T-helper 2 cell treated with Interferon-gamma antibody and Interleukin-4, amounts not matched to agents 100 ng/mL and 5 ng/mL, for 36 hours (primary cell): Measurements from ENCODE around the gene GGTLC2. TPM values are rescaled to one million over a fixed set of nuclear protein-coding genes. Genes with fewer than 3 reads are reported as not detected.
"Not testable (repeated sequence)": the region's sequence is repeated elsewhere in the genome, so short reads cannot be mapped to it uniquely, and the experiment has no call there.

Experiments
- intact Hi-C: fragments of 100-400 bp; cut with micrococcal nuclease; formaldehyde crosslinking; loops from one replicate; pipeline ENCODE4 v1.15.1; 2023
- total RNA-seq: library from RNA; stranded (reverse); gene quantifications from 2 replicates; pipeline ENCODE4 v1.2.3, GENCODE V29; 2022

The GGTLC2 gene
- total RNA-seq = not detected in 2 replicates

DNA sequence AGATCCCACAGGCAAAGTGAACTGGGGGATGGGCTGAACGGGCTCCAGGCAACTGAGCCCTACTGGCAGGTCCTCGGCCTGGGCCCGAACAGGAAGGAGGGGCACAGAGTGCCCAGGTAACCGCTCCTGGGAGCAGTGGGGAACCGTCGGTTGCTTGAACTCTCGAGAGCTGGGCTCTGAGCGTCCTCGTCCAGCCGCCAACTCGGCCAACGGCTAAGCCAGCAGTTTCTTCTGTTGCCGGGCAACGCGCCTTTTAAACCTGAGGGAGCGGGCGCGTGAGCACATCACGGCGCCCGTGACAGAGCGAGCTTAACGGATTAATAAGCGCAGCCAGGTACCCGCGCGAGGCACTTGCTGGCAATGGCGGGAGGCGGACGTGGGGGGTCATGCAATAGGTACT lies at the start of gene GGTLC2:
GGTLC2 (plus strand) TSS at position 301 of the 400 bp plus-strand sequence. CDS start 1,732 bp downstream, outside the sequence.
- intact Hi-C loops = not testable (repeated sequence)

DNA sequence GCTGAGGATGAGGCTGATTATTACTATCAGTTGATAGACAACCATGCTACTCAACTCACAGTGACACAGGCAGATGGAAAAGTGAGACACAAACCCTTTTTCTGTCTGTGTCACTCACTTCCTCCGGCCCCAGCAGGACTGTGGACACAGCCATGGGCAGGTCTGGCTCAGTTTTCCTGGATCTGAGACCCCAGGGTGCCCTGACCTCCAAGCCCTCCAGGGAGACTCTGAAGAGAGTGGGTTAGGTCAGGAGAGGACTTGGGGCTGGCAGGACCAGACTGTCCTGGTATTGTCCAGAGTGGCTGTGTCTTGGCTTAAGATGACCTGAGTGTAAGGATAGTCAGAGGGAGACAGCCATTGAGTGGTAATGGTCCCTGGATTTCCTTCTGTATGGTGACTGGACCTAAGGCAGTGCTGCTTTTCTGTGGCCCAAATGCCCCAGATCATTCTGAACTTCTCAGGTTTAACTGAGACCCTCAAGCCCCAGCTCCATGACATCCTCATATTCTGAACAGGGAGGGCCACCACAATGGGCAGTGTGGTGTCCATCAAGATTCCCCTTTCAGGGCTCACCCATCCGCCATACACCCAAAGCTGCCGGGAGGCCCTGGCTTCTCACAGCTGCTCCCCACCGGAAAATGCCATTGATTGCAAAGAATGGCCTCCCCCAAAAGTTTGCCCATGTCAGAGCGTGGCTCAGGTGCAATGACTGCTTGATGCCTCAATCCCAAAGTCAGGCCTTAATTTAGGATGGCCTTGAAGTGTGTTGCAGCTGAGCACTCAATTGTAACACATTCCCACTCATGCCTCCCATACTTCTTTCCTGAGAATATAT lies 49.2 kb upstream of the GGTLC2 start:
- intact Hi-C loops = loop anchor here (2.0 kb wide), 1 partner anchor 92 kb away; no protein-coding TSS in a partner anchor

DNA sequence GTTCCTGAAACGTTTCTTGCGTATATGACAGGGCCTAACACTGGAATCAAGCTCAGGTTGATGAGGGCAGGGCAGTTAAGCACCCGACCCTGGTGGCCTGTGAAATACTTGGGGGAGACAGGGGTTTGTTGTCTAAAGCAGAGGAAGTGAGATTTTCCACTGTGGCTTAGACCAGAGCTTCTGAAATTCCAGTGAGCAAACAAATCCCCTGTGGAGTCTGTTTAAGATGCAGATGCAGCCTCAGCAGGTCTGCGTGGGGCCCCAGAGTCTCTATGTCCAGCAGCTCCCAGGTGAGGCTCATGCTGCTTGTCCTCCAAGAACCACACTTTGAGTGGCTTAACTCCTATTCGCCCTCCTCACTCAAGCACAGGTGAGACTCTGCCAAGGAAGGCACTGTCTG lies 46.3 kb upstream of the GGTLC2 start:
- intact Hi-C loops = no loop called here

DNA sequence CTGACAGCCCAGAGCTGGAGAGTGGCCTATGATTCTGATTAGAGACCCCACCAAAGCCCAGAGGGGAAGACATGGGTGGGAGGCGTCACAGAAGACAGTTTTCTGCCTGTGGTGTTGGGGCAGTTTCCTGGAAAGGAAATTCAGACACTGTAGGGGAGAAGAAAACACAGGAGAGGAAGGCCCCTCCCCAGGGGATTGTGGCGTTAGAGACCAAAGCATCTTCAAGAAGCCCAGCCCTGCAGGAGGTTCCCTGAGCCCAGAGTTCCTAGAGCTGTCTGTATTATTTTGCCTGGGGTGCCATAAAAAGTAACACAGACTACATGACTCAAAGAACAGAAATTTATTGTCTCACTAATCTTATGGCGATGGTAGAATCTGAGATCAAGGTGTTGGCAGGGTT lies 45.2 kb upstream of the GGTLC2 start:
- intact Hi-C loops = no loop called here

DNA sequence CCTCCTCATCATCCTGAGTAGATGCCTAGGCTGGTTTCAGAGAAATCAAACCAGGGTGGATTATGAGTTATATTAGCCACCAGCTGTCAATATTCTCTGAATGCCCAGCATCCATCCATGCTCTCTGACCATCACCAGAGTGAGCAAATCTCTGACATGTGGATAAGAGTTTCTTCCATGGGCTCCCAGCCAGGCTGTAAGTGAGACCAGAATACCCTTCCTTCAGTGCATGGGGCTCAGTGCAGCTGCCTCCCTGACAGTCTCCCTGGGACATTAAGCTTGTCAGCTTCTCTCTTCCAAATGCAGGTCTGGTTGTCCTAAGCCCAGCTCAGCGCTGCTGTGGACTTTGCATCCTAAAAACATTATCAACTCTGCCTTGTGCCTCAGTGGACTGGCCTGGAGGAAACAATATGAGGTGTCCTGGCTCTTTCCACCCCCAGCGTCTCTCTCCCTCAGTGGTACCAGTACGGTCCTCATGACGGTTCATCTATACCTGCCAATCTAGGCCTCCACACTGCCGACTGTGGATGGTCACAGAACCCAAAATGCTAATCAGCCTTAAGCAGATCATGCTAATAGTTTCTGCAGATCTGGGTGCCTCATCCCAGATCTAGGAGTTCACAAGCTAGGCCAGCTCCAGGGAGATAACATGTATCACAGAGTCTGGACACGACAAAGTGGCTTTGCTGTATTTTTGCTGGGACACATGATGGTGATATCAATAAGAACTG lies 43.7 kb upstream of the GGTLC2 start:
- intact Hi-C loops = no loop called here

DNA sequence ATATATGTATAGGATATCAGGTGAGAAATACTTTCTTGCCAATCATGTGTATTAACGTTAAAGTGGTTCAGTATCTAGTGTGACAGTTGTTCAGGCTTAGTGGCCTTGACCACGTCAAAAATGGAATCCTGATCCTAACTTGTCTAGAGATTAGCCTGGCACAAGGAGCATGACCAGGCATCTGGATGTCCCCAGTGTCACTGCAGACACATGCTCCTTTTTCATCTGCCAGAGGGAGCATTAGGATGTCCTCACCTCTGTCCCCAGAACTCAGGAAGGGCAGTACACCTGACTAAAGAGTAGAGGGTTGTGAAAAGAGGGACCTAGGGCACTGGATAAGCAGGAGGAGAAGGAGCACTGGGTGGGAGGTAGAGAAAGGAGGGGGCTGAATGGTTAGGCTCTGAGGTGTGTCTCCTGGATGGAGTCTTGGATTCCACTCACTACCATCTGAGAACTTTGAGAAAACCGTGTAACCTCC lies 40.9 kb upstream of the GGTLC2 start:
- intact Hi-C loops = no loop called here

DNA sequence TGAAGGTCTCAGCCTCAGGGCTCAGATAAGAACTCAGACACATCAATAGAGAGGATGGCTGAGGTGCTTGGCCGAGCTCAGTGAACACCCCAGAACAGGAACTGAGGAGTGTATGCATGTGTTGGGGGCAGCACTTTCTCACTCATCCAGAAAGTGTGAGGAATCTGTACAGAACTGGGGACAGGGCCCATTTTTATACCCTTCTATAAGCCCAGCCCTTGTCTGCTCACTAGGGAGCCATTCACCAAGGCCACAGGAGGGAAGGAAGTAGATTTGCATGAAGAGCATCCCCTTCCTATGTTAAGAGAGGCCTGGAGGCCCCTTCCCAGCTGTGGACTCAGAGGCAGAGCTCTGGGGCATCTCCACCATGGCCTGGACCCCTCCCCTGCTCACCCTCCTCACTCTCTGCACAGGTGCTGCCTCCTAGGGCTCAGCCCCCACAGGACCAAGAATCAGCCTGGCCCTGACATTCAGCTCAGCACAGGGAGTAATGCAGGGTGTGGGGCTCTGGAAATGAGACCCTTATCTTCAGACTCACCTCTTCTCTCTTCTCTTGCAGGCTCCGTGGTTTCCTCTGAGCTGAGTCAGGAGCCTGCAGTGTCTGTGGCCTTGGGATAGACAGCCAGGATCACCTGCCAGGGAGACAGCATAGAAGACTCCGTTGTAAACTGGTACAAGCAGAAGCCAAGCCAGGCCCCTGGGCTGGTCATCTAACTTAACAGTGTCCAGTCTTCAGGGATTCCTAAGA lies 39.9 kb upstream of the GGTLC2 start:
- intact Hi-C loops = no loop called here

DNA sequence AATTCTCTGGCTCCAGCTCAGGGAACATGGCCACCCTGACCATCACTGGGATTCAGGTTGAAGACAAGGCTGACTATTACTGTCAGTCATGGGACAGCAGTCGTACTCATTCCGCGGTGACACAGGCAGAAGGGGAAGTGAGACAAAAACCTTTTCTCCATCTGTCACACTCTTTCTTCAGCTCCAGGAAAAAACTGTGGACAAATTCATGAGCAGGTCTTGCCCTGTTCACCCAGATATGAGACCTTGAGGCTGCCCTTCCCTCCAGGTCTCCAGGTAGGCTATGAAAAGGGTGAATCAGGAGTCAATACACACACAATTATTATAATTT lies 39.4 kb upstream of the GGTLC2 start:
- intact Hi-C loops = no loop called here

DNA sequence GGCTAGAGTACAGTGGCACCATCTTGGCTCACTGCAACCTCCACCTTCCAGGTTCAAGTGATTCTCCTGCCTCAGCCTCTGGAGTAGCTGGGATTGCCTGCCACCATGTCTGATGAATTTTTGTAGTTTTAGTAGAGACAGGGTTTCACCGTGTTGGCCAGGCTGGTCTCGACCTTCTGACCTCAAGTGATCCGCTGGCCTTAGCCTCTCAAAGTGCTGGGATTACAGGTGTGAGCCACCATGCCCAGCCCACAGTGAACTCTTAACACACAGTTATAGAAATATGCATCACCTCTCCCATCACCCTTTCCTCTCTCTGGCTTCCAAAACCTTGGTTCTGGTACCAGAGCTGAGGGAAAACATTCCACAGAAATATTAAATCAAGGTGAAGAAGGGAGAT lies 36.4 kb upstream of the GGTLC2 start:
- intact Hi-C loops = not testable (repeated sequence)

DNA sequence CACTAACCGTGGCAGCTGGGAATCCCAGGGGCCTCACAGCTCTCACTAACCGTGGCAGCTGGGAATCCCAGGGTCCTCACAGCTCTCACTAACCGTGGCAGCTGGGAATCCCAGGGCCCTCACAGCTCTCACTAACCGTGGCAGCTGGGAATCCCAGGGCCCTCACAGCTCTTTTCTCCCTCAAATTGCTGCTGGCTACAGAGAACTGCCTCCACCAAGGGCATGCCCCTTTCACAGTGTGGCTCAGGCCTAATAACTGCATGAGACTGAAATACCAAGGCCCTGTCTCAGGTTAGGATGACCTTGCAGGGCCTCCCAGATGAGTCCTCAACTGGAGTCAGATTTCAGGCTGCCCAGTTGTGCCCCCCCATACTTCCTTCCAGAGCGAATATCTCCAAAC lies 35.1 kb upstream of the GGTLC2 start:
- intact Hi-C loops = no loop called here

DNA sequence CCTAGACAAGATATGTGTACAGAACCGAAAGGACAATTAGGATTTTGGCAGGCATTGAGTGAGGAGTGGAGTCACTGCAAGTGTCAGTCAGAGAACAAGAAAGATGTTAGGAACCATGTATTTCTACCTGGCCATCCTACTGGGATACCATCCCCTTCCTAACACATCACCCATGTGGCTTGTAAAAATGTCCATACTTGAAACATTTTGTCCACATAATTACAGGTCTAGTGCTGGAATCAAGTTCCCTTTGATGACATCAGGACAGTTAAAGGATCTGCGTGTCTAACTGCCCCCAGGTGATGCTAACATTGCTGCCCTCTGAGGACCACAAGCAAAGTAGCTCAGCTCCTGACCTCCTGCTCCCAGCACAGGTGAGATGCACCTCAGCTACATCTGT lies 31.9 kb upstream of the GGTLC2 start:
- intact Hi-C loops = no loop called here

DNA sequence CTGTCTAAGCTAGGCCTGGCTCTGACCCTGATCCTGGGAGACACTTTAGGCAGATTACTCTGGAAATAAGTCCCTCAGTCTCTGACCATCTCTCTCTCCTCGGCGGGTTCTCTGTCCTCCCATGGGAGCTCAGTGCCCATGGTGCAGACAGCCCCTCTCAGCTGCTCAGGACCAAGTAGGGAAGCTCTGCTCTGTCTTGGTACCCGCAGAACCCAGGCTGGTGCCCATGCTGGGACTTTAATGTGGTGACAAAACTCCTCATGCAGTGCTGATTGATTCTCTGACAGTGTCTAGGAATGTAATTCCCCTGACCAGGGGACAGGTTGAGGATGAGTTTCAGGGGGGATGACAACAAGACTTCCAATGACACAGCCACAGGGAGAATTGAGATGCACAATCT lies 30.3 kb upstream of the GGTLC2 start:
- intact Hi-C loops = no loop called here

DNA sequence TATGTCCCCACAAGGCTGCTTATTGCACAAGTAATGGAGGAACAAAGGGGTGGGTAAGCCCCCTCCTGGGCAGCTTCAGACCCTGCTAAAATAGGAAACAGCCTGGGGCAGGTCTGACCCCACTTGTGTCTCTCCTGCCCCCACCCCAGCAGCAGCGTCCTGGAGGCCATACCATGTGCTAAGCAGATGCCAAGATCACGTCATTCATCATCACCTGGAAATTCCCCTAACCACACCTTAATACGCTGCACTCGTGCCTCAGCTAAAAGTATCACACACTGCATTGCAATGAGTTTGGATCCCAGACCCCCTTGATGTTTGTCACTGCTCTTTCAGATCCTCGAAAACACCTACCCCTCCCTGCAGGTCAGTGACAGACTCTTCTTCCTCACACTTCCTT lies 27.8 kb upstream of the GGTLC2 start:
- intact Hi-C loops = no loop called here

DNA sequence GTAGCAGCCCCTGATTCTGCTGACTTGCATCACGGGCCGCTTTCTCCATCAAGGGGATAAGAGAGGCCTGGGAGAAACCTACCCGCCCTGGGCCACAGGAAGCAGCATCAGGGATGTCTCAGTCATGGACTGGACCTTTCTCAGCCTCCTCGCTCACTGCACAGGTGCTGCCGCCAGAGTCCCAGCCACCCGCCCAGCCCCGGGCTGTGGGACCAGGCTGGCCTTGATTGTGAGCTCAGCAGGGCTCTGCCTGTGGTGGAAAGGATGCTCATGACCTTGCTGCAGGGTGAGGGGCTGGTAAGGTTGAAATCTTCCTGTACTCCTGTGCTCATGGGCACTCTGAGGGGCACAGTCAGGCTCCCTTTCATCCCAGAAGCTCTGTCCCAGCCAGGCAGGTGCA lies 26.0 kb upstream of the GGTLC2 start:
- intact Hi-C loops = no loop called here

DNA sequence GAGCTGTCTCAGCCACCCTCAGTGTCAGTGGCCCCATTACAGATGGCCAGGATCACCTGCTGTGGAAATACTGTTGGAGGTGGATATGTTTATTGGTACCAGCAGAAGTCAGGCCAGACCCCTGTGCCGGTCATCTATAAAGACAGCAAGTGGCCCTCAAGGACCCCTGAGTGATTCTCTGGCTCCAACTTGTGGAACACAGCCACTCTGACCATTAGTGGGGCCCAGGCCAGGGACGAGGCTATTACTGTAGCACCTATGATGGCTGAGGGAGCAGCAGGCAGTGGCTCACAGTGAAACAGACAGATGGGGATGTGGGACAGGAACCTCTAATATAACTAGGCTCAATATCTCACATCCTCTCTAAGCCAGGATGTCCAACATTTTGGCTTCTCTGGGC lies 25.5 kb upstream of the GGTLC2 start:
- intact Hi-C loops = no loop called here

DNA sequence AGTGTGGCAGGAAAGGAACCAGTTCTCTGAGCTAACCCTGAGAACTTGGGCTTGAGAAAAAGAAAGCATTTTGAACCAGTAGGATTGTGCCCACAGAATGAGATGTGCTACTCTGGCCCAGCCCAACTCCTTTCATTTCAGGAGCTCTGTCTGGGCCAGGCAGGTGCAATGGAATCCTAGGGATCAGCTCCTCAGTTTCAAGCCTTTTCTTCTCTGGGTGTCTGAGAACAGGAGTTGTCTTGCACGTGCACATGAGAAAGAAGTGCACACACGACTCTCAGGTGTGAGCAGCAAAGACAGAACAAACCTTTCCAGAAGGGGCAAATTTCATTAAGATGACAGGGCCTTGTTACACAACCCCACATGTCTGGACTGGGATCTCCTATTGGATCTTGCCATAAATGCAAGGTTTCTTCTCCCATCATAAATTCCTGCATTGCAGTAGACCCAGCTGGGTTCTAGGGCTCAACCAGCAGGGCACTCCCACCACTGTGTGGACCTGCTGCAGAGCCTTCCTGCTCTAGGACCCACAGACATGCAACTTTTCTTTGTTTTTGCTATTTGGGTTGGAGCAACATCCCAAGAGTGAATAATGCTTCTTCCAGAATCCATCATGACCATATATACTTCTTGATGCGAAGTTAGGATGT lies 24.5 kb upstream of the GGTLC2 start:
- intact Hi-C loops = no loop called here

DNA sequence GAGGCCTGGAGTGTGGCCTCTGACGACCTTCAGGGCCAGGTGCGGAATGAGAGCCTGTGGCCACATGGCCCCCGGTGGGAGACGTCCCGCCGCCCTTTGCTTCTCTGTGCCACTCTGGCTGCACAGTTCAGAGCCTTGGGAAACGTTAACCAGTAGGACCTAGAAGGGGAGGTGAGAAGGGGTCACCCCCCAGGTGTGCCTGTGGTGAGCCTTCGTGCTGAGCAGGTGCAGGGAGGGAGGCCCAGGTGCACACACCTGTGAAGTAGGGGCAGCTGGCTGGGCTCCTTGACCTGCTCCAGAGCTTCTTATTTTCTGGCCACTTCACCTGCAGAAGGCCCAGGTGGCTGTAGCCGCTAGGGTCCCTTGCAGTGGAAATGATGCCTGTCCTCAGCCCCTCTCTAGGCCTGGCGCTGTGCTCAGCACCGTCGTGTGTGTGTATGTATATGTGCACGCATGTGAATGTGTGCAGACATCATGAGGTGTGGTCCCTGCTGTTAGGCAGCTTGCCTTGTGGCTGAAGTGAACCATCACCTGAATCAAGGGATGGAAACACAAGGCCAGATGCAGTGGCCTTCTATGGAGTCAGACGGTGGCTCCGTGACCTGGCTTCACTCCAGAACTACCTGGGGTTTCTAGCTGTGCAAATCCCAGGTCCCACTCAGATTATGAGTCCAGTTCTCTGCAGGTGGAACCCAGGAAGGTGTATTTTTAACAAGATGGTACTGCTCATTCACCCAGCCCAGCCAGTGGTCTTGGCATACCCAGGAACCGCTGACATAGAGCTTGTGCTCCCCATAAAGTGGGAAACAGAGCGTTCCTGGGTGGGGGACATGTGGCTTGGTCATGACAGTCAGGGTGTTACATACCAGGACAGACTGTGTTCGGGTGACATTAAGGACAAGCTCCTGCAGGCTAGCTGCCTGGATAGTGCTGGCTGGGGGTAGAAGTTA lies 15.6 kb upstream of the GGTLC2 start:
- intact Hi-C loops = not testable (repeated sequence)

DNA sequence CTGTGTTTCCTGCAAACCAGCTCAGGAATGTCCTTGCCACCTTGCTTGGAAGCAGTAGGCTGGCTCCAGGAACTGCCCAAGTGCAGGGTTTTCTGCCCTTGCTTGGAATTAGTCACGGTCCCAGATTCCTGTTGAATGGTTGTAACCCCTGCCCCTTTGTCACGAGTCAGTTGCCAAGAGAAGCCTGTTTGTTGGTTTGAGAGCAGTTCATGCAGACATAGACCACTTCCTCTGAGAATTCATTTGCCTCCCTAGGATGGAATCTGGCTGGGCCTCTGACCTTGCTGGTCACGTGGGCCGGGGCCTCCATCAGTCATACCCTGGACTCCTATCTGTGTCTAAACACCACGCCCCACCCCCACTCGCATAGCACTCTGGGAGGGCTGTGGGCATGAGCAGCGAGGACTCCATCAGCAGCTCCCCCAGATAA lies 13.2 kb upstream of the GGTLC2 start:
- intact Hi-C loops = not testable (repeated sequence)

DNA sequence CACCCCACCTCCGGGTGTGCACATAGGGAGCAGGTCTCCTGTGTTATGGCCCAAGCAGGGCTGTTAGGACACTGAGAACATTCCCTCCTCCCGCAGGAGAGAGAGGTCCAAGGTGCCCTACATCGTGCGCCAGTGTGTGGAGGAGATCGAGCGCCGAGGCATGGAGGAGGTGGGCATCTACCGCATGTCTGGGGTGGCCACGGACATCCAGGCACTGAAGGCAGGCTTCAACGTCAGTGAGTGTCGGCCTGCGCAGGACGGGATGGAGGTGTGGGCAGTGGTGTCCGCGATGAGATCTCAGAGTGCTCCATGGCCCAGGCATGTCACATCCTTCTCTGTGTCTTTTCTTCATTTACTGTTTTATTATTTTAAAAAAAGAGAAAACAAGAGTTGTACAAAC lies 12.2 kb upstream of the GGTLC2 start:
- intact Hi-C loops = not testable (repeated sequence)

DNA sequence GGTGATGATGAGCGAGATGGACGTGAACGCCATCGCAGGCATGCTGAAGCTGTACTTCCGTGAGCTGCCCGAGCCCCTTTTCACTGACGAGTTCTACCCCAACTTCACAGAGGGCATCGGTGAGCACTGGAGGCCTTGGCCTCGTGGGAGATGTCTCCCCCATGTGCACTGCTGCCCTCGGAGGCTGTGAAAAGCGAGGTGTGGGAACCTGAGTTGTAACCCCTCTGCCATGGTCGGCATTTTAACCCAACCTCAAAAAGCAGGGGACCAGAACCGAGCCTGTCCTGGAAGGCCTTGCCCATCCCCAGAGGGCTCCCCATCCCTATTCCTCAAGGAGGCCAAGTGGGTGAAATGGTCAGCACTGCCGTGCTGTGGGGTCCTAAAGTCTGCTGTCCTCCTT lies 10.9 kb upstream of the GGTLC2 start:
- intact Hi-C loops = not testable (repeated sequence)
